H1 (cell line): Measurements from ENCODE around the gene CASK. TPM values are rescaled to one million over a fixed set of nuclear protein-coding genes. Genes with fewer than 3 reads are reported as not detected.

ENCODE experiments used
- CTCF ChIA-PET: fragments of 300-600 bp; sonication (Branson Sonifier 250); formaldehyde crosslinking; loops from one replicate; lab custom pipeline; 2021; ENCODE audit not compliant: partially characterized antibody; lab: Charles Lee
- POLR2A ChIA-PET: fragments of 300-600 bp; sonication (Branson Sonifier 250); formaldehyde crosslinking; loops from one replicate; lab custom pipeline; 2021; ENCODE audit warnings: inconsistent platforms; ENCODE audit not compliant: partially characterized antibody; lab: Charles Lee
- DNase-seq, 2 experiments: peaks; one replicate each; pipeline versions ENCODE4 v3.0.0 to v3.0.0-alpha.2; 2010 to 2022; ENCODE audit warnings: low spot score in 2 of 2, low read depth in 1 of 2, mixed read lengths in 1 of 2
- FAIRE-seq: peaks from 2 replicates; lab custom pipeline; 2011; peaks lifted over from hg19 to GRCh38; lab: Jason Lieb, UNC
- H2AFZ ChIP-seq: 2 replicates; pipeline ENCODE4 v1.8.1; 2012; ENCODE audit warnings: low read length, inconsistent platforms
- H2AK5ac ChIP-seq: 2 replicates; pipeline ENCODE4 v1.6.1; 2013; ENCODE audit warnings: low read depth, low read length
- H2BK120ac ChIP-seq: replicated peaks from 2 replicates; pipeline ENCODE3; 2013; ENCODE audit warnings: low read depth, low read length, inconsistent platforms
- H2BK12ac ChIP-seq: 2 replicates; pipeline ENCODE4 v1.6.1; 2013; ENCODE audit warnings: low read depth, low read length
- H2BK15ac ChIP-seq: 2 replicates; pipeline ENCODE4 v1.6.1; 2013; ENCODE audit warnings: low read length
- H2BK20ac ChIP-seq: 2 replicates; pipeline ENCODE4 v1.6.1; 2013; ENCODE audit warnings: low read length
- H2BK5ac ChIP-seq: 2 replicates; pipeline ENCODE4 v1.6.1; 2013; ENCODE audit warnings: low read depth, low read length
- H3K14ac ChIP-seq: 2 replicates; pipeline ENCODE4 v1.6.1; 2013; ENCODE audit warnings: inconsistent platforms; ENCODE audit not compliant: insufficient read length
- H3K18ac ChIP-seq: 2 replicates; pipeline ENCODE4 v1.6.1; 2013; ENCODE audit warnings: low read length; ENCODE audit errors: extremely low read depth
- H3K23ac ChIP-seq: 2 replicates; pipeline ENCODE4 v1.6.1; 2013; ENCODE audit warnings: inconsistent platforms; ENCODE audit not compliant: insufficient read length
- H3K23me2 ChIP-seq: 2 replicates; pipeline ENCODE4 v1.6.1; 2013; ENCODE audit warnings: low read depth, low read length
- H3K27ac ChIP-seq: 2 replicates; pipeline ENCODE4 v1.6.1; 2011; ENCODE audit warnings: low read depth, low read length, inconsistent platforms
- H3K27me3 ChIP-seq, 4 experiments: replicated peaks in 1 of 4; 1 replicate in 1 of 4; 2 replicates in 3 of 4; pipeline versions ENCODE4 v1.6.1 to v1.8.1; 2011 to 2013; ENCODE audit warnings: low read length in 3 of 4, mild to moderate bottlenecking in 3 of 4, inconsistent platforms in 2 of 4, mixed read lengths in 2 of 4, moderate library complexity in 1 of 4; ENCODE audit not compliant: control insufficient read depth in 3 of 4, insufficient read depth in 3 of 4; ENCODE audit errors: extremely low read depth in 1 of 4
- H3K36me3 ChIP-seq, 4 experiments: 2 replicates each; pipeline versions ENCODE4 v1.6.1 to v1.8.1; 2011 to 2013; ENCODE audit warnings: mild to moderate bottlenecking in 4 of 4, low read length in 3 of 4, moderate library complexity in 2 of 4, control low read depth in 1 of 4, inconsistent platforms in 1 of 4; ENCODE audit not compliant: insufficient read depth in 4 of 4, control insufficient read depth in 2 of 4
- H3K4ac ChIP-seq: replicated peaks from 2 replicates; pipeline ENCODE3; 2013; ENCODE audit warnings: low read length, low read depth, mixed read lengths, inconsistent platforms; ENCODE audit not compliant: insufficient read length
- H3K4me1 ChIP-seq, 4 experiments: replicated peaks in 1 of 4; 1 replicate in 1 of 4; 2 replicates in 3 of 4; pipeline versions ENCODE4 v1.6.1 to v1.8.1; 2011 to 2013; ENCODE audit warnings: low read length in 3 of 4, inconsistent platforms in 2 of 4, mixed read lengths in 1 of 4; ENCODE audit not compliant: insufficient read depth in 4 of 4, control insufficient read depth in 3 of 4
- H3K4me2 ChIP-seq, 2 experiments: 2 replicates each; pipeline versions ENCODE4 v1.6.1 to v1.8.1; 2011 to 2013; ENCODE audit warnings: low read depth in 2 of 2, low read length in 2 of 2, control low read depth in 1 of 2, inconsistent platforms in 1 of 2, mild to moderate bottlenecking in 1 of 2; ENCODE audit not compliant: insufficient read depth in 1 of 2
- H3K4me3 ChIP-seq, 4 experiments: fragments of 200-600, 300-600 bp in 1 of 4; sonication (generic), shearing (Covaris generic), sonication (Bioruptor Twin) in 1 of 4; 2 replicates each; pipeline versions ENCODE4 v1.5.1 to v1.8.1; 2011 to 2016; ENCODE audit warnings: low read length in 4 of 4, low read depth in 3 of 4, control low read depth in 2 of 4, inconsistent platforms in 2 of 4, mild to moderate bottlenecking in 2 of 4, mixed read lengths in 1 of 4, moderate library complexity in 1 of 4; ENCODE audit not compliant: insufficient read depth in 2 of 4; ENCODE audit errors: extremely low read depth in 1 of 4
- H3K56ac ChIP-seq: replicated peaks from 2 replicates; pipeline ENCODE3; 2013; ENCODE audit warnings: low read depth, mild to moderate bottlenecking, mixed read lengths, low read length, inconsistent platforms; ENCODE audit not compliant: insufficient read length
- H3K79me1 ChIP-seq: 2 replicates; pipeline ENCODE4 v1.6.1; 2013; ENCODE audit warnings: low read depth, low read length, control low read depth
- H3K79me2 ChIP-seq, 2 experiments: 2 replicates each; pipeline versions ENCODE4 v1.6.1 to v1.8.1; 2012 to 2013; ENCODE audit warnings: low read length in 2 of 2, mild to moderate bottlenecking in 2 of 2, inconsistent platforms in 1 of 2; ENCODE audit not compliant: insufficient read depth in 2 of 2, control insufficient read depth in 1 of 2
- H3K9ac ChIP-seq, 4 experiments: replicated peaks in 1 of 4; 1 replicate in 1 of 4; 2 replicates in 3 of 4; pipeline versions ENCODE4 v1.6.1 to v1.8.1; 2011 to 2013; ENCODE audit warnings: low read depth in 3 of 4, low read length in 3 of 4, control low read depth in 2 of 4, mild to moderate bottlenecking in 2 of 4, moderate library complexity in 2 of 4, inconsistent platforms in 1 of 4; ENCODE audit errors: extremely low read depth in 1 of 4
- H3K9me3 ChIP-seq, 2 experiments: 2 replicates each; pipeline versions ENCODE4 v1.6.1 to v1.8.1; 2012 to 2013; ENCODE audit warnings: mild to moderate bottlenecking in 2 of 2, moderate library complexity in 2 of 2, control low read depth in 1 of 2, inconsistent platforms in 1 of 2, low read depth in 1 of 2, low read length in 1 of 2, mixed read lengths in 1 of 2; ENCODE audit not compliant: insufficient read depth in 2 of 2
- H4K20me1 ChIP-seq, 2 experiments: replicated peaks in 1 of 2; 2 replicates each; pipeline versions ENCODE3 to v1.8.1; 2011 to 2013; ENCODE audit warnings: inconsistent platforms in 2 of 2, low read length in 2 of 2, mild to moderate bottlenecking in 1 of 2; ENCODE audit not compliant: insufficient read depth in 2 of 2, control insufficient read depth in 1 of 2
- H4K5ac ChIP-seq: 2 replicates; pipeline ENCODE4 v1.6.1; 2013; ENCODE audit warnings: low read length, low read depth, mixed read lengths, inconsistent platforms; ENCODE audit not compliant: insufficient read length
- H4K8ac ChIP-seq: 2 replicates; pipeline ENCODE4 v1.8.0; 2013; ENCODE audit warnings: mild to moderate bottlenecking, moderate library complexity, low read length, inconsistent platforms; ENCODE audit not compliant: insufficient read depth; ENCODE audit errors: extremely low read depth
- H4K91ac ChIP-seq: replicated peaks from 2 replicates; pipeline ENCODE3; 2013; ENCODE audit warnings: low read length, mixed read lengths, inconsistent platforms; ENCODE audit not compliant: insufficient read length
- HDAC2 ChIP-seq, 2 experiments: fragments of 300-600 bp in 1 of 2; sonication (generic) in 1 of 2; IDR thresholded peaks; 2 replicates each; pipeline ENCODE4 v1.6.1; 2011 to 2012; ENCODE audit warnings: low read depth in 2 of 2, low read length in 2 of 2, mild to moderate bottlenecking in 2 of 2, moderate library complexity in 2 of 2, borderline replicate concordance in 1 of 2, inconsistent platforms in 1 of 2
- MAX ChIP-seq: IDR thresholded peaks from 2 replicates; pipeline ENCODE4 v1.6.1; 2012; ENCODE audit warnings: inconsistent platforms
- WGBS, 2 experiments: shearing (Covaris generic) in 1 of 2; methylation state at CpG; one replicate each; pipeline versions ENCODE4 v1.1.6 to v1.1.7; 2013 to 2015; ENCODE audit warnings: low lambda C conversion rate in 2 of 2, mixed read lengths in 2 of 2, inconsistent platforms in 1 of 2, low coverage in 1 of 2, missing lambda C conversion rate in 1 of 2; ENCODE audit not compliant: insufficient replicate concordance in 2 of 2, insufficient coverage in 1 of 2, insufficient read length in 1 of 2; ENCODE audit errors: extremely low coverage in 1 of 2, missing lambda C conversion rate in 1 of 2; 5-methylcytosine and 5-hydroxymethylcytosine counted together
- polyA plus RNA-seq, 7 experiments: library from polyadenylated mRNA; depleted of rRNA in 3 of 7; stranded (reverse) in 5 of 7; unstranded in 2 of 7; fragments of >200 nt in 5 of 7; fragments of 200-250 nt in 2 of 7; gene quantifications; 1 replicate in 5 of 7; 2 replicates in 1 of 7; 4 replicates in 1 of 7; pipeline versions ENCODE4 v1.2.1 to v1.2.3, GENCODE V29; 2011 to 2013; ENCODE audit warnings: missing spikeins in 2 of 7, mixed read lengths in 2 of 7
- total RNA-seq: library from RNA; stranded (reverse); fragmentation: NEBNext Ultra II Directional; extraction: Animal tissue kit (Norgen Biotek cat#: 25700); gene quantifications from 2 replicates; pipeline ENCODE4 v1.2.1, GENCODE V29; 2021

Gene CASK
- total and polyA plus RNA-seq, 2 of the 8 experiments (the other 6 are each of a cell fraction or from before 2014, with no cell fraction given): 21.6 to 55.1 TPM

DNA sequence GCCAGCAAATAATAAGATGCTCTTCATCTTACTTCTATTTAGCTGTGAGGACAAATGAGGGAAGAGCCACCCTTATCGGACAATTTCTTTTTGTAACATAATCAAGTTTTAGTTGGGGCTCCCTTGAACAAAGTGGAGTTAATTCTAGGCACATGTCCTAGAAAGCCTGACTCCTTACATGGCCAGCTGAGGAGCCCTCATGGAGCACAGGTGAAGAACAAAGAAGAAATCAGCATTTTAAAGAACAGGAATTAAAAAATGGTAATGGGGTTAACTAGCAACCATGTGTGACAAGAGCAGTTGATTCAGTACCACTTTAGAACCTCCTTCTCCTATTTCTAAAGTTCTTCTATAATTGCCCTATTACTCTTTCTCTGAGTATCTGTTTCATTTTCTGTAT is 183.5 kb downstream of the CASK start:
- H3K14ac ChIP-seq: no peak overlapping the region
- no peak for TF ChIP-seq HDAC2 (IDR thresholded peaks at IDR 0.05; ENCODE audit: borderline replicate concordance in 1 of 2, low read depth in 2 of 2, low read length in 2 of 2)
- peak; percentile 47; the same call in 1 of the 2 replicates for TF ChIP-seq MAX
- TF ChIP-seq, all 59 proteins: peak for 1
- no peaks in the 10 kb centered on the region for H3K79me1 ChIP-seq
- 31% methylated on average over 1 of the region's 1 CpG; no CpG with 5 or more reads in 1 of the 2 experiments for WGBS, 2 experiments
- H3K4me1 ChIP-seq: peaks cover 0 to 4% (median 0%) of the 10 kb centered on the region in 4 experiments; a peak in 2 of 7 replicates
- H2BK5ac ChIP-seq: no peak overlapping the region
- no peak overlapping the region for H4K8ac ChIP-seq
- peaks cover 0 to under 1% (median 0%) of the 10 kb centered on the region in 4 experiments; a peak in 1 of 8 replicates for H3K36me3 ChIP-seq
- H3K27me3 ChIP-seq: no peaks in the 10 kb centered on the region
- H2BK12ac ChIP-seq: no peak overlapping the region
- H3K56ac ChIP-seq: no peak overlapping the region
- FAIRE-seq: peak; percentile 78
- H2AK5ac ChIP-seq: no peak overlapping the region
- peak overlapping the region; percentile 88 for H4K5ac ChIP-seq
- no peak overlapping the region for H4K91ac ChIP-seq
- H3K9ac ChIP-seq: no peak overlapping the region
- no peak overlapping the region for H2BK15ac ChIP-seq
- no peak overlapping the region for H2BK20ac ChIP-seq
- H3K27ac ChIP-seq: 0 out of 2 replicates have a peak overlapping the region, but pooled peaks have one; percentile 25
- no peak overlapping the region for H3K4me3 ChIP-seq
- H3K23me2 ChIP-seq: no peaks in the 10 kb centered on the region
- ChIA-PET CTCF (no interaction called here), POLR2A (interaction anchor here (1.6 kb wide), 1 partner anchor 10 kb away, joined by 3 read pairs; no protein-coding TSS in a partner anchor)
- H3K79me2 ChIP-seq: no peaks in the 10 kb centered on the region
- no peak overlapping the region; the same call in 1 of the 2 replicates for H3K18ac ChIP-seq
- H4K20me1 ChIP-seq: no peaks in the 10 kb centered on the region
- no peak overlapping the region for H2BK120ac ChIP-seq
- DNase-seq: no peak
- H3K4ac ChIP-seq: no peak overlapping the region
- peak overlapping the region; percentile 38 to 60 for H3K4me2 ChIP-seq
- H3K9me3 ChIP-seq: no peaks in the 10 kb centered on the region
- no peak overlapping the region for H2AFZ ChIP-seq
- H3K23ac ChIP-seq: no peak overlapping the region
